Nucleus accumbens (tissue), 56 donors: Measurements from ENCODE around the gene TNFSF9.

Experiments used
- DNase-seq, 56 donors: peaks; one replicate each; lab custom pipeline; 2025; lab: John Stamatoyannopoulos, UW

The TNFSF9 gene

GRCh38 chr19:6530386-6531162 is at the start of gene TNFSF9:
Gene TNFSF9, plus strand, starts transcription at chr19:6531026. Its CDS starts 11 bp downstream, at chr19:6531037.
- peak in 55 of 56 donors; percentile 36 to 97 (median 88) for DNase-seq

GRCh38 chr19:6481541-6482342 is 49.1 kb upstream of the TNFSF9 start, which contains the start of gene DENND1C:
Gene DENND1C, minus strand, starts transcription at chr19:6481787. Its CDS starts 92 bp downstream, at chr19:6481695.
- peak in 40 of 56 donors; percentile 8 to 69 (median 35) for DNase-seq

- no peak for DNase-seq
These were observed 48.5 kb upstream of the TNFSF9 start for GRCh38 chr19:6482343-6482686.

GRCh38 chr19:6483235-6483634 is 47.6 kb upstream of the TNFSF9 start:
- no peak for DNase-seq

- no peak for DNase-seq
These were observed 46.6 kb upstream of the TNFSF9 start for GRCh38 chr19:6484230-6484629.

GRCh38 chr19:6484831-6485230 is 46.0 kb upstream of the TNFSF9 start:
- DNase-seq: no peak

GRCh38 chr19:6489278-6490061 is 41.4 kb upstream of the TNFSF9 start:
- DNase-seq: peak in 27 of 56 donors; percentile 6 to 80 (median 42)

- no peak for DNase-seq
These were observed 40.7 kb upstream of the TNFSF9 start for GRCh38 chr19:6490134-6490533.

- DNase-seq: peak in 17 of 56 donors; percentile 3 to 66 (median 25)
These were observed 38.8 kb upstream of the TNFSF9 start for GRCh38 chr19:6491802-6492592.

- DNase-seq: no peak
These were observed 36.3 kb upstream of the TNFSF9 start for GRCh38 chr19:6494438-6495036.

- DNase-seq: no peak
These were observed 34.9 kb upstream of the TNFSF9 start for GRCh38 chr19:6495947-6496346.

- no peak for DNase-seq
These were observed 32.4 kb upstream of the TNFSF9 start for GRCh38 chr19:6498294-6499036.

- DNase-seq: no peak
These were observed 31.6 kb upstream of the TNFSF9 start for GRCh38 chr19:6499052-6499790.

- no peak for DNase-seq
These were observed 29.7 kb upstream of the TNFSF9 start for GRCh38 chr19:6500837-6501739.

- DNase-seq: peak in 55 of 56 donors; percentile 21 to 92 (median 79)
These were observed 28.8 kb upstream of the TNFSF9 start, which contains the start of gene TUBB4A for GRCh38 chr19:6501740-6502648. Gene TUBB4A, minus strand, starts transcription at chr19:6502309. Its CDS starts 97 bp downstream, at chr19:6502212.
